ENCODE measurements around the gene TASOR2.

TASOR2 gene

DNA sequence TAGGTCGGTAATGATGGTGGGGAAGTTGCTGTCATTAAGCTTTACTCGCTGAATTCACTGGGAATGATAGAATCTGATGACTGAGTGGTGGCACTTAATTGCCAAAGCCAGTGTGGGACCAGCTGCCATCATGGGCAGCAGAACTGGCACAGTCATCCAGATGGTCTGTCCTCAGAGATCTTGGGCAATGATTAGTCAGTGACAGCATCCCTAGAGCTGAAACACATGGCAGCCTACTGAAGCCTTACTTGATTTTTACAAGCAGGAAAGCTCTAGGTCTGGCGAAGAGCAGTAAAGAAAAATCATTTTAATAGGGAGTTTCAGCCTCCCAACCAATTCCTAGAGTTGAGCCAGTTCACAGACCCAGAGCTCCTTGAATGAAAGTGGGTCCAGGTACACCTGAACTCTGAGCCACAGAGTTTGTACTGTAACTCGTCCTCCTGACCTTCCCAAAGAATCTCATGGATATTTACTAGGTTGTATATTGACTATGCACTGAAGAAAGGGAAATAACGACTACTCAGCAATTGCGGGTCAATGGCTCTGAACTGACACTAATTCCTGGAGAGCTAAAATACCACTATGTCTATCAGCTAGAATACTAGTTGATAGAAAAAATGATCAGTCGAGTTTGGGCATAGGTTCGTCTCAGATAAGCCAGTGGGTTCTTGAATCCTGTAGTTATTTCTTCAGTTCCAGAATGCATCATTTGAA is 13.8 kb upstream of the TASOR2 start:
- H3K4me3 ChIP-seq (ENCODE audit: low read depth, low read length) = no peak overlapping the region
- TF ChIP-seq, protein P1, sequence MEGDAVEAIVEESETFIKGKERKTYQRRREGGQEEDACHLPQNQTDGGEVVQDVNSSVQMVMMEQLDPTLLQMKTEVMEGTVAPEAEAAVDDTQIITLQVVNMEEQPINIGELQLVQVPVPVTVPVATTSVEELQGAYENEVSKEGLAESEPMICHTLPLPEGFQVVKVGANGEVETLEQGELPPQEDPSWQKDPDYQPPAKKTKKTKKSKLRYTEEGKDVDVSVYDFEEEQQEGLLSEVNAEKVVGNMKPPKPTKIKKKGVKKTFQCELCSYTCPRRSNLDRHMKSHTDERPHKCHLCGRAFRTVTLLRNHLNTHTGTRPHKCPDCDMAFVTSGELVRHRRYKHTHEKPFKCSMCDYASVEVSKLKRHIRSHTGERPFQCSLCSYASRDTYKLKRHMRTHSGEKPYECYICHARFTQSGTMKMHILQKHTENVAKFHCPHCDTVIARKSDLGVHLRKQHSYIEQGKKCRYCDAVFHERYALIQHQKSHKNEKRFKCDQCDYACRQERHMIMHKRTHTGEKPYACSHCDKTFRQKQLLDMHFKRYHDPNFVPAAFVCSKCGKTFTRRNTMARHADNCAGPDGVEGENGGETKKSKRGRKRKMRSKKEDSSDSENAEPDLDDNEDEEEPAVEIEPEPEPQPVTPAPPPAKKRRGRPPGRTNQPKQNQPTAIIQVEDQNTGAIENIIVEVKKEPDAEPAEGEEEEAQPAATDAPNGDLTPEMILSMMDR (IDR thresholded peaks at IDR 0.05; ENCODE audit: borderline replicate concordance, insufficient read depth, low read depth, low read length) = no peak

DNA sequence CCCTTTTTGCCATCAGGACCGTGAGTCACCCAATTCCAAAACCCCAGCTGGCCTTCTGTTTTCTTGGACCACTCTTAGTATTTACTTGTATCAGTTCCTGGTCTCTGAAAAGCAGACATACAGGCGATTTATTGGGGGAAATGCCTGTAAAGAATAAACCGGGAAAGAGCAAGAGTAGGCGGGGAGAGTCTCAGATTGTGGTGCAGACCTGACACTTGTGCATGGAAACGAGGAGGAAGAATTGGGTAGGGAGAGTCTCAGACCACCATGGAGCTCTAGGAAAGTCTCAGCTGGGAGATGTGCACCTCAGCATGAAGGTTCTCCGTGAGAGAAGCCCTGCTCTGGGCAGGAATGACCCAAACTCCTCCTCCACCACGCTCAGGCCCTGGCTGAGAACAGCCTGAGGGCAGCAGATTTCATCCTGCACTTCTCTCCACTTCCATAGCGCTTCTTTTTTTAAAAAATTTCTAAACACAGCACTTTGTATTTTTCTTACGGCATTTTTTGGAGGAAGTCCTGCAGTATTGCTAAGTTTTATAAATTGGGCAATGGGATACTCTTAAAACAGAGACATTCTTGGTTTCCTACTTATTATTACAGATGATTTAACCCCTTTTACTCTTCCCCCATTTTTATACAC is 6.1 kb upstream of the TASOR2 start:
- TF ChIP-seq, protein P1 (IDR thresholded peaks at IDR 0.05; ENCODE audit: borderline replicate concordance, insufficient read depth, low read depth, low read length) = no peak
- no peak overlapping the region for H3K4me3 ChIP-seq (ENCODE audit: low read depth, low read length)

DNA sequence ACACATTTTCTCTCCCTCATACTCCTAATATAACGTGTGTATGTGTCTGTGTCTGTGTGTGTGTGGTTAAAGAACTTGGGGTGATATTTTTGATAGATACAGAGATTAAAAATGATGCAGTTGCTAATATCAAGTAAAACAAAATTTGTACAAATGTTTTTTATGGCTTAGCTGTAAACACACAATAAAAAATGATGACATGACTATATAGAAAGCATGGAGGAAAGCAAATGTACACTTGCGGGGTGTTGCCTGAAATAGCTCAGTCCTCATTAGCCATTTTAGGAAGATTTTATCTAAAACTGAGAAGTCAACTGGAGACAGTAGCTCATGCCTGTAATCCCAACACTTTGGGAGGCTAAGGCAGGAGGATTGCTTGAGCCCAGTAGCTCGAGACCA is 5.6 kb upstream of the TASOR2 start:
- H3K4me3 ChIP-seq (ENCODE audit: low read depth, low read length) = no peak overlapping the region
- TF ChIP-seq, protein P1 (IDR thresholded peaks at IDR 0.05; ENCODE audit: borderline replicate concordance, insufficient read depth, low read depth, low read length) = no peak

DNA sequence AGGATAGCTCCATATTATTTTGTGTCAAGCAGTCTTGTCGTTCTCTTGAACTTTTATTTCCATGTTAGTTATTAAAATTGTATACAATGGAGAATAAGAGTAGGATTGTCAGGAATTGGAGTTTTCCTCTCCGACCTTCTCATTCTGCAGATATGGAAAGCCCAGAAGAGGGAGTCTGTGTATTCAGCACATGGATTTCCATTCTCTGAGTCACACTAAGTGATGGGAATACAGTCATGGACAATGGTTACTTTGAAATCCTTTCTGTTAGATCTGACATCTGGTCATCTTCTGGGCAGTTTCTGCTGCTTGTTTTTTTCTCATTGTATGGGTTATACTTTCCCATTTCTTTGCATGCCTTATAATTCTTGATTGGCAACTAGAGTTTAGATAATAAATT is 5.0 kb upstream of the TASOR2 start:
- no peak overlapping the region for H3K4me3 ChIP-seq (ENCODE audit: low read depth, low read length)
- TF ChIP-seq, protein P1 (IDR thresholded peaks at IDR 0.05; ENCODE audit: borderline replicate concordance, insufficient read depth, low read depth, low read length) = no peak

DNA sequence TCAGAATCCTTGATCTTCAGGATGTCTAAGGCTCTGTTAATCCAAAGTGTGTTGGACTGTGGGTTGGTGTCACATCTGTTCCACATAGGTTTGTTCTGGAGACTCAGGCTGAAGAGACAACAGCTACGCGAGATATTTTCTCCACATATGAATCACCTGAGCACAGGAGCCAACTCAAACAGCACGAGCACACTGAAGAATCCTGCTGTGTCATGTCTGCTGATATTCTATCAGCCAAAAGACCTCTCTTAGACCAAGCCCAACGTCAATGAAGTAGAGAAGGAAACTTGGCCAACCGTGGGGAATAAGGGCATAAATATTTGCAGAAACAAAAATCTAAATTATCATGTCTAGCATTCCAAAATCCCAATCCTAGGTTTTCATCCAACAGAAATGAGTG is 2.7 kb upstream of the TASOR2 start:
- H3K4me3 ChIP-seq (ENCODE audit: low read depth, low read length) = no peak overlapping the region
- TF ChIP-seq, protein P1 (IDR thresholded peaks at IDR 0.05; ENCODE audit: borderline replicate concordance, insufficient read depth, low read depth, low read length) = no peak

DNA sequence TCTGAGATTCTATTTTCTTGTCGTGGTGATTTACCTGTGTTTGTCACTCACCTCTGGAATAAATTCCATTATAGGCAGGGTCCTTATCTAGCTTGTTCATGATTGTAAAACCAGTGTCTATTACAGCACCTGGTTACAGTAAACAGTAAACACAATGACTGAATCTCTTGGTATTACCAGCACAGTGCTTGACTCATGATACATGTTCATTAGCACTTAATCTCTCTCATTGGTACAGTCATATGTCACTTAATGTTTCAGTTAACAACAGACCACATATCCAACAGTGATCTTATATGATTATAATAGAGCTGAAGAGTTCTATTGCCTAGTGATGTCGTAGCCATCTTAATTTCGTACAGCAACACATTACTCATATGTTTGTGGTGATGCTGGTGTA is 1.6 kb upstream of the TASOR2 start:
- H3K4me3 ChIP-seq (ENCODE audit: low read depth, low read length) = no peak overlapping the region
- TF ChIP-seq, protein P1 (IDR thresholded peaks at IDR 0.05; ENCODE audit: borderline replicate concordance, insufficient read depth, low read depth, low read length) = no peak
